Osteocyte (in vitro differentiated cells): ENCODE measurements around the gene RAVER1. TPM values are rescaled to one million over a fixed set of nuclear protein-coding genes. Genes with fewer than 3 reads are reported as not detected.

Source experiments
- DNase-seq: peaks from one replicate; pipeline ENCODE4 v3.0.0; 2021; ENCODE audit warnings: mixed read lengths; ENCODE audit not compliant: unreplicated experiment; ENCODE audit errors: extremely low spot score
- H3K27ac Mint-ChIP-seq: one replicate; pipeline ENCODE4 v1.8.0; 2021; ENCODE audit warnings: mild to moderate bottlenecking, mixed read lengths; ENCODE audit not compliant: unreplicated experiment
- H3K27me3 Mint-ChIP-seq: one replicate; pipeline ENCODE4 v1.8.0; 2021; ENCODE audit warnings: mixed read lengths; ENCODE audit not compliant: unreplicated experiment
- H3K36me3 Mint-ChIP-seq: one replicate; pipeline ENCODE4 v1.8.0; 2021; ENCODE audit warnings: mixed read lengths; ENCODE audit not compliant: unreplicated experiment
- H3K4me1 Mint-ChIP-seq: one replicate; pipeline ENCODE4 v1.8.0; 2021; ENCODE audit warnings: mixed read lengths; ENCODE audit not compliant: unreplicated experiment
- H3K4me3 Mint-ChIP-seq: one replicate; pipeline ENCODE4 v1.8.0; 2021; ENCODE audit warnings: mild to moderate bottlenecking, moderate library complexity, mixed read lengths; ENCODE audit not compliant: unreplicated experiment
- H3K9me3 Mint-ChIP-seq: one replicate; pipeline ENCODE4 v1.8.0; 2021; ENCODE audit warnings: mixed read lengths; ENCODE audit not compliant: unreplicated experiment
- CTCF ChIP-seq: fragments of 200-600 bp; sonication (generic); IDR thresholded peaks from 2 replicates; pipeline ENCODE4 v1.5.0; 2021; ENCODE audit warnings: antibody characterized with exemption, mild to moderate bottlenecking, moderate library complexity
- total RNA-seq: library from RNA; stranded (reverse); gene quantifications from 2 replicates; pipeline ENCODE4 v1.2.1, GENCODE V29; 2021

The RAVER1 gene
- total RNA-seq, 1 donor from 2014 or later = 45.8 TPM

GRCh38 chr19:10353793-10354391 is 20.6 kb upstream of the RAVER1 start:
- Mint-ChIP-seq H3K9me3 (no peaks in the 10 kb centered on the region), H3K27me3 (no peaks in the 10 kb centered on the region), H3K27ac (no peak overlapping the region), H3K4me3 (no peak overlapping the region), H3K36me3 (peaks cover 25% of the 10 kb centered on the region), H3K4me1 (no peaks in the 10 kb centered on the region)
- no peak for DNase-seq
- no peak for TF ChIP-seq CTCF

GRCh38 chr19:10352764-10353671 is 19.7 kb upstream of the RAVER1 start:
- Mint-ChIP-seq H3K4me3 (no peak overlapping the region), H3K36me3 (peaks cover 25% of the 10 kb centered on the region), H3K4me1 (no peaks in the 10 kb centered on the region), H3K27me3 (no peaks in the 10 kb centered on the region), H3K27ac (no peak overlapping the region), H3K9me3 (no peaks in the 10 kb centered on the region)
- TF ChIP-seq CTCF = no peak
- no peak for DNase-seq

GRCh38 chr19:10346509-10346908 is 13.2 kb upstream of the RAVER1 start:
- Mint-ChIP-seq H3K4me1 (no peaks in the 10 kb centered on the region), H3K36me3 (peaks cover 8% of the 10 kb centered on the region), H3K4me3 (no peak overlapping the region), H3K27me3 (no peaks in the 10 kb centered on the region), H3K27ac (no peak overlapping the region), H3K9me3 (no peaks in the 10 kb centered on the region)
- TF ChIP-seq CTCF = no peak
- no peak for DNase-seq

- Mint-ChIP-seq H3K4me1 (no peaks in the 10 kb centered on the region), H3K27ac (no peak overlapping the region), H3K27me3 (no peaks in the 10 kb centered on the region), H3K4me3 (no peak overlapping the region), H3K36me3 (no peaks in the 10 kb centered on the region), H3K9me3 (no peaks in the 10 kb centered on the region)
- DNase-seq = no peak
- no peak for TF ChIP-seq CTCF
Observed at GRCh38 chr19:10344780-10345179, 11.5 kb upstream of the RAVER1 start.

GRCh38 chr19:10343495-10343894 is 10.2 kb upstream of the RAVER1 start:
- Mint-ChIP-seq H3K27me3 (no peaks in the 10 kb centered on the region), H3K9me3 (no peaks in the 10 kb centered on the region), H3K36me3 (no peaks in the 10 kb centered on the region), H3K27ac (no peak overlapping the region), H3K4me3 (no peak overlapping the region), H3K4me1 (no peaks in the 10 kb centered on the region)
- no peak for TF ChIP-seq CTCF
- DNase-seq = no peak
